Measurements from ENCODE around the gene PIH1D2.
"Not testable (repeated sequence)": the region's sequence is repeated elsewhere in the genome, so short reads cannot be mapped to it uniquely, and the experiment has no call there.

The PIH1D2 gene

GRCh38 chr11:112073941-112074811 is at the start of gene PIH1D2, which contains the start of gene NKAPD1:
PIH1D2 (minus strand) TSS chr11:112074017; CDS start chr11:112073174, 843 bp downstream.
NKAPD1 (plus strand) TSS chr11:112074299; CDS start chr11:112075575, 1,276 bp downstream.
- peak; percentile 58 for DNase-seq

DNA sequence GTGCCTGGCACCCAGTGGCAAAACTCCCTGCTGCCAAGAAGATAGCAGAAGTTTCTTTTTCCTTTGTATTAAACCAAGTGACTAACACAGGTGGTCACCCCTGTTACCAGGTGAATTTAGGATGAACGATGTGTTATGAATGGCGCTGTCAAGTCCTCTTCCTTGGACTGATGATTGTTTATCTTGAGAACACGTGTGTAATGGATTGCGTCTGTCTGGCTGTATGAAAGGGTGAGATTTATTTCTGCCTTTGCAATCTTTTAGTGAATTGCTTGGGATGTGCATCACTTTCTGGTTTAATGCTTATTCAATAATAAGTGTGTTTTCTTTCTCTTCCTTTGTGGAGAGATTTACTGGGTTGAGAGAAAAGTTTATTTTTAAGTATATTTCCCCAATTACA is 49.3 kb upstream of the PIH1D2 start:
- DNase-seq: no peak

- no peak for DNase-seq
Observed at GRCh38 chr11:112121981-112122615, 48.3 kb upstream of the PIH1D2 start.

DNA sequence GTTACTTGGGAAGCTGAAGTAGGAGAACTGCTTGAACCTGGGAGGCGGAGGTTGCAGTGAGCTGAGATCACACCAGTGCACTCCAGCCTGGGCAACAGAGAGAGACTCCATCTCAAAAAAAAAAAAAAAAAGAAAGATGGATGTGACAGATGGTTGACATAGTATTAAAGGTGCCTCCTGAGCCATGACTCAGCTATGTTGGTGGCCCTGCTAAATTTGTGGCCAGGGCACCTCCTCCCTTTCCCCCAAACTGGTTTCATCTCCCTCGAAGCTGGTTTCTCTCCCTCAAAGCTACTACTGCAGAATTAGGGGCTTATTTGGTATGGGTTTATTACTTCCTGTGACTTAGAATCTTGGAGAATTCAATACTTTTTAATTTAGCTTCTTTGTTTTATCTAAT is 44.4 kb upstream of the PIH1D2 start:
- DNase-seq: no peak

DNA sequence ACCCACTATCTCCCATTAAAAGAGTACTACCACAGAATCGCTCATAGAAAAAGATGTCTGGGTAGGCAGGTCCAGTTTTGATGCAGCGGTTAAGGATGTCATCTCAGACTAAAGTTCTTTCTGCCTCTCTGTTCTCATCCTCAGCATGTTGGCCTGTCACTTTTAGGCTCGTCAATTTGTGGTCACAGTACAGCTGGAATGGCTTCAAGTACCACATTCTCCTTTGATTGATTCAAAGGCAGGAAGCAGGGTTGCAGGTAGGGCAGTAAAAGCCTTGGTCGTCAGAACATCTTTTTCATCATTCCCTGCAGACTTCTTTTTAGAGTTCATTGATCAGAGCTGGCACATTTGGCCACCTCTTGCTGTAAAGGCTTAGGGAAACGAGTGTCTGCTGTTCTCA is 41.6 kb upstream of the PIH1D2 start:
- no peak for DNase-seq

GRCh38 chr11:112114460-112114859 is 40.6 kb upstream of the PIH1D2 start:
- no peak for DNase-seq

DNA sequence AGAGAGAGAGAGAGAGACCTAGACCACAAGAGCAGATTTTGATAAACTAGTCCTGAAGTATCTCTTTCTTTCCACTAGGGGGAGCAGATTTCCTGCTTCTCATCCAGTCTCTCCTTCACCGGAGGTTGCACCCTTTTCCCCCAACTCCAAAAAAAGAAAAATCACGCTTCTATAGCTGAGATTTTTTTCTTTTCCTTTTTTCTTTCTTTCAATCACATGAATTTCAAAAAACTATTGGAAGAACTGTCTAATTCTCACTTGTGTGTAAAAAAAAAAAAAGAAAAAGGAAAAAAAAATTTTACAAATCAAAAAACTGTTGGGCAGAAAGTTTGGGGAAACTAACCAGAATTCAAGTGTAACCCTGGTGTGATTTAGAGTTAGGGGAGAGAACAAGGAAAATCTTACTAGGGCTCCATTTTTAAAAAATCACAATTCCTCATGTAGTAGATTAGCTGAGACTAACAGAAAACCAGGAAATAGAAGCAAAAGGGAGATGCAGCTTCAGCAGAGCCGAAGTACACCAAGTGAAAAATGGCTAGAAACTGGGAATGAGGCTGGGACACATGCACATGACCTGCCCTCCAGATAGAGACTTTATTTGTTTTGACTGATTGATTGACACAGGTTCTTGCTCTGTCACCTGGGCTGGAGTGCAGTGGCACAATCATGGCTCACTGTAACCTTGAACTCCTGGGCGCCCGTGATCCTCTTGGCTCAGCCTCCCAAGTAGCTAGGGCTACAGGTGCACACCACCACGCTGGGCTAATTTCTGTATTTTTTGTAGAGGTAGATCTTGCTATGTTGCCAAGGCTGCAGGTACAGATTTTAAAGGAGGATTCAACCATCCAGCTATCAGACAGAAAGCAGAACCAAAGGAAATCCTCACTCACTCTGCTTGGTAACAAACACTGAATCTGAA is 40.0 kb upstream of the PIH1D2 start:
- no peak for DNase-seq

GRCh38 chr11:112106070-112106469 is 32.3 kb upstream of the PIH1D2 start:
- DNase-seq: no peak

- no peak for DNase-seq
Observed at GRCh38 chr11:112103446-112103845, 29.6 kb upstream of the PIH1D2 start.

GRCh38 chr11:112100462-112100861 is 26.6 kb upstream of the PIH1D2 start:
- DNase-seq: no peak

GRCh38 chr11:112097734-112098528 is 24.1 kb upstream of the PIH1D2 start:
- no peak for DNase-seq

DNA sequence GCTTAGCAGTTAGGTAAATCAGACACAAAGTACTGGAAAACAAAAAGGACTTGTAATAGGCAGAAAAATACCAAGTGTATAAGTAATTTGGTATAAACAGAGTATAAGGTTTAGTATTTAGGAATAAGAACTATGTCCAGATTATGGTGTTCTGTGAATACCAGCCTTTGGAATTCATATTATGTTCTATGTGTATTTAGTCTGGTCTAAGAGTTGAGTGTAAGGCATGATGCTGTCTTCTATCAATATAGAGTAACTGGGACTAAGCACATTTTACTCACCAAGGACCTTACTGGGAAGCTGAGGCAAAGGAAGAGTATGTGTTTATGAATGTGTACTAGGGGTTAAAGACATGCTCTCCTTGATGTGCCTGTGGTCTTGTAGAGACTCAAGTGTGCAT is 22.4 kb upstream of the PIH1D2 start:
- DNase-seq: no peak

DNA sequence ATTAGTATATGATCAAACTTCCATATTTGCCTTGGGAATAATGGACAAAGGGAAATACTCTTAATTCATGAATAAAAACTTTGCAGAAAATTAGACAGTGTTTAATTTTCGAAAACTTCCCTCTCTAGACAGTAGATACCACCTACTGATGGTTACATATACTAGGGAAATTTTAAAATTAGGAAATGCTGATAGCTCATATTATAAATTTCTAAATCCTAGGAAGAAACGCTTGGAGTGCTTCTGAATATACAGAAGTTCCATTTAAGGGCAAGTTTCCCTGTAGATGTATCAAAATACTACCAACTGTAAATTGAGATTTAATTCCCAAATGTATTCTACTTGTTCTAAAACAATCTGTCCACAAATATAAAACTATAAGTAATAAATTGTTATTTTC is 21.5 kb upstream of the PIH1D2 start:
- not testable (repeated sequence) for DNase-seq

DNA sequence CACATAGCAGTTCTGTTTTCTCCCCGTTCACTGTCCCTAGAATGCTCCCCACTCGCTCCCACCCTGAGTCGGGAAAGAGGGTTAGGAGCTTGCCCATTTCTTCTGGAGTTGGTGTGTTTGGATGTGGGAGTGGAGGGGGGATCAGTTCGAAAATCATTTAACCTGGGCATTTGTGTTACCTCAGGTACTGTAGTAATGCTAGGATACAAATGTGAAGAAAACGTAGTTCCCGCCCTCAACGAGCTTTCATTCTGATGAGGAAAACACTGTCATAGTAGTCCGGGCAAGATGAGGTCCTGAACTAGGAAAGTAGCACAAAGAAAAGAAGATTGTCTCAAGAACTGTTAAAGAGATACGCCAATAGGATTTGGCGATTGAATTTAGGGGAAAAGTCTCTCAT is 13.4 kb upstream of the PIH1D2 start:
- DNase-seq: no peak

DNA sequence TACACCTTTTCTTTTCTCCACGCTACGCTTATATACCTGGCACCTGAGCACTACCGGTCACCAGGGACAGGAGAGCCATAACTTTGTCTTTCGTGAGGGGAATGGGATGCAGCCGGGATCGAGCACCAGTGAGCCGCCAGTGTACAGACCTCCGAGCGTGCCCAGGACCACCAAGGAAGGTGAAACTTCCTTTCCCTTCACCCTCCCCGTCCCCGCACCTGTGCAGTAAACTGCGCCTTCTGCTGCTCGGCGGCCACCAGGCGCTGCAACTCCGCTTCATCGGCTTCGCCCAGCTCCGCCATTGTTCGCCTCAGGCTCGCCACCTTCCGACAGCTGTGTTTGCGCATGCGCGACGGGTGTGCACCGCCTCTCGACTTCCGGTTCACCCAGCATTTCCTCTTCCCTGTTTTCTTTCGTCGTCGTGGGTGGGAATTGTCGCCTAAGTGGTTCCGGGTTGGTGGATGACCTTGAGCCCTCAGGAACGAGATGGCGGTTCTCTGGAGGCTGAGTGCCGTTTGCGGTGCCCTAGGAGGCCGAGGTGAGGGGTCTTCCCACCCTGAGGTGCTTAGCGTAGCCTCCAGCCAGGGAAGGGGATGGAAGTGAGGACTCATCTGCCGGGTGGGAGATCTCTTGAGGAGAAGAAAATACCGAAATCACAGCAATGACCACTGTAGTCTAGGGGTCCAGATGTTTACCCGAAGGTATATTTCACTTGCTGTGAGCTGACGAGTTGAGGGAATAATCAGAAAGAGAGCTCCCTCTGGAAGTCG is 12.8 kb upstream of the PIH1D2 start, which contains the start of the genes SDHD and TIMM8B:
TSS of gene SDHD (plus strand) at position 452 of the 770 bp plus-strand sequence. CDS start at position 487, 35 bp downstream.
TSS of gene TIMM8B (minus strand) at position 335 of the 770 bp plus-strand sequence. CDS start at position 302, 33 bp downstream.
- peak; percentile 89 for DNase-seq

GRCh38 chr11:112085822-112086421 is 12.1 kb upstream of the PIH1D2 start:
- DNase-seq: no peak

DNA sequence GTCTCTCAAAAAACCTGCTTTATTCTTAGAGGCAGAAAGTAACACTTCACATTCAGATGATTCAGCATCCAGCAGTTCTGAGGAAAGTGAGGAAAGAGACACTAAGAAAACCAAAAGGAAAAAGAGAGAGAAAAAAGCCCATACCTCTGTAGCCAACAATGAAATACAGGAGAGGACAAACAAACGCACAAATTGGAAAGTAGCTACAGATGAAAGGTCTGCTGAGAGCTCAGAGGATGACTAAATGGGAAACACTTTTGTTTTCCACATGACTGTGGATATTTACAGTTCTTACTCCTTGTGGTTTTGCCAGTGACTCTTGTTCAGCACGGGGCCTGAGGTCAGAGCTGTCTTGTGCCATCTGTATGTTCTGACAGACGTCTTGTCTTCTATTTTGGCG is 8.9 kb upstream of the PIH1D2 start:
- no peak for DNase-seq

DNA sequence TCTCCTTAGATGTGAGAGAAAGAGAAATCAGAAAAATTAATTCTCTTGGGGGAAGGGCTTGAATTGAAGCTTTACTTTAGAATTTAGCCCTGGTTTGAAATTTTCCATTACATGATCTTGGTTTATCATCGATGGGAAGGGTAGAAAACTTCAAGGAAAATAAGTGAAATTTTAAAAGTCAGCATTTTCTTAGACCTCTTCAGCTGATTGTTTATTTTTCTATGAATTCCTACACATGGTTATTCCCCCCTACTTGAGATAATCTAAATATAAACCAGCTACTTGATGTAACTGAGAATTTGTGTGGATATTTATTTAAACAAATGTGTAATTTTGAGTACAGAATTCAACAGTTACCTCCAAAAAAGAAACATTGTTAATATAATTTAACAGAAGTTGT is 10.9 kb downstream of the PIH1D2 start:
- DNase-seq: no peak

GRCh38 chr11:112058103-112058502 is 15.7 kb downstream of the PIH1D2 start:
- DNase-seq: no peak

GRCh38 chr11:112057170-112057569 is 16.6 kb downstream of the PIH1D2 start:
- no peak for DNase-seq

DNA sequence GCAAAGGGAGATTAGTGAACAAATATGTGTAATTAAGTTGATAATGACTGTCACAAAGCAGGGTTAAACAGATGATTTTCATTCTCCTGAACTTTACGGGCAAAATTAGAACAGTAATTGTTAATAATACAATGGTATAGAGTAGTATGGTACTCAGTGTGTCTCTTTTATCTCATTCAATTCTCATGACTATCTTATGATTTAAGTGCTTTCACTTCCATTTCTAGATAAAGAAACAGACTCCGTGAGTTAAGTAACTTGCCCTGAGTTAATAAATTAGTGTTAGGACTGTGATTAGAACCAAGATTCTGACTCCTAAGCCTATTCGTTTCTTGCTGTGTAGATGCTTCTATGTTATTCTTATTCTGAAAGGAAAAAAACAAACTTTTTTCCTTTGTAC is 22.0 kb downstream of the PIH1D2 start:
- no peak for DNase-seq
